GM19023 (cell line): ENCODE measurements around the gene MACROD2.

ENCODE experiments used
- ATAC-seq: cut with Tn5 transposase; IDR thresholded peaks from one replicate; pipeline ENCODE4 v1.9.1; 2021; ENCODE audit warnings: mild to moderate bottlenecking, moderate library complexity; ENCODE audit not compliant: unreplicated experiment

The MACROD2 gene

GRCh38 chr20:14331646-14332045 lies 336.3 kb downstream of the MACROD2 start:
- ATAC-seq, result no peak

GRCh38 chr20:14332866-14333265 lies 337.6 kb downstream of the MACROD2 start:
- no peak for ATAC-seq

GRCh38 chr20:14333721-14334120 lies 338.4 kb downstream of the MACROD2 start:
- ATAC-seq, result no peak

- no peak for ATAC-seq
Measured at GRCh38 chr20:14334306-14334930, 339.1 kb downstream of the MACROD2 start.

- no peak for ATAC-seq
Measured at GRCh38 chr20:14335052-14335451, 339.7 kb downstream of the MACROD2 start.

- ATAC-seq, result no peak
Measured at GRCh38 chr20:14336686-14337085, 341.4 kb downstream of the MACROD2 start.

GRCh38 chr20:14337400-14338171 lies 342.3 kb downstream of the MACROD2 start, which contains the start of gene FLRT3:
Gene FLRT3, minus strand, starts transcription at chr20:14337612. Its CDS starts 10,106 bp downstream, at chr20:14327506.
- ATAC-seq, result peak; percentile 97

GRCh38 chr20:14341801-14342200 lies 346.5 kb downstream of the MACROD2 start:
- ATAC-seq, result no peak

- no peak for ATAC-seq
Measured at GRCh38 chr20:14342918-14343317, 347.6 kb downstream of the MACROD2 start.

- ATAC-seq, result no peak
Measured at GRCh38 chr20:14343491-14344065, 348.3 kb downstream of the MACROD2 start.

- ATAC-seq, result no peak
Measured at GRCh38 chr20:14344746-14345145, 349.4 kb downstream of the MACROD2 start.

GRCh38 chr20:14355791-14356190 lies 360.5 kb downstream of the MACROD2 start:
- ATAC-seq, result no peak

- ATAC-seq, result no peak
Measured at GRCh38 chr20:14360416-14360815, 365.1 kb downstream of the MACROD2 start.

GRCh38 chr20:14361509-14362345 lies 366.4 kb downstream of the MACROD2 start:
- no peak for ATAC-seq

- ATAC-seq, result no peak
Measured at GRCh38 chr20:14374196-14374595, 378.9 kb downstream of the MACROD2 start.

- ATAC-seq, result no peak
Measured at GRCh38 chr20:14375416-14375985, 380.2 kb downstream of the MACROD2 start.

GRCh38 chr20:14378326-14378725 lies 383.0 kb downstream of the MACROD2 start:
- no peak for ATAC-seq

GRCh38 chr20:14383335-14383734 lies 388.0 kb downstream of the MACROD2 start:
- ATAC-seq, result no peak

GRCh38 chr20:14384416-14385175 lies 389.3 kb downstream of the MACROD2 start:
- no peak for ATAC-seq

GRCh38 chr20:14385176-14385740 lies 389.9 kb downstream of the MACROD2 start:
- ATAC-seq, result no peak
